C4-2B (cell line): Measurements from ENCODE around the gene MEF2C.

ENCODE experiments used
- ZFX ChIP-seq: fragments of 450-650 bp; IDR thresholded peaks from 2 replicates; pipeline ENCODE4 v1.6.1; 2017
- TF ChIP-seq, protein P1 (sequence below): fragments of 450-650 bp; conservative IDR thresholded peaks from 2 replicates; pipeline ENCODE4 v1.5.1; 2017; ENCODE audit warnings: mild to moderate bottlenecking

DNA sequence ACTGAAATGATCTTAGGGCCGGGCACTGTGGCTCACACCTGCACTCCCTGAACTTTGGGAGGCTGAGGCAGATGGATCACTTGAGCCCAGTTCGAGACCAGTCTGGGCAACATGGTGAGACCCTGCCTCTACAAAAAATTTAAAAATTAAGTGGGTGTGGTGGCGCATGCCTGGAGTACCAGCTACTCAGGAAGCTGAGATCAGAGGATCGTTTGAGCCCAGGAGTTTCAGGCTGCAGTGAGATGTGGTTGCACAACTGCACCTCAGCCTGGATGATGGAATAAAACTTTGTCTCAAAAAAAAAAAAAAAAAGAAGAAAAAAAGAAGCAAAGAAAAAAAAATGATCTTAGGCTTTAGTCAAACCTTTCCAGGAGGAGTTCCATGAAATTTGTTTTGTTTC lies 41.8 kb downstream of the MEF2C start:
- TF ChIP-seq, protein P1, sequence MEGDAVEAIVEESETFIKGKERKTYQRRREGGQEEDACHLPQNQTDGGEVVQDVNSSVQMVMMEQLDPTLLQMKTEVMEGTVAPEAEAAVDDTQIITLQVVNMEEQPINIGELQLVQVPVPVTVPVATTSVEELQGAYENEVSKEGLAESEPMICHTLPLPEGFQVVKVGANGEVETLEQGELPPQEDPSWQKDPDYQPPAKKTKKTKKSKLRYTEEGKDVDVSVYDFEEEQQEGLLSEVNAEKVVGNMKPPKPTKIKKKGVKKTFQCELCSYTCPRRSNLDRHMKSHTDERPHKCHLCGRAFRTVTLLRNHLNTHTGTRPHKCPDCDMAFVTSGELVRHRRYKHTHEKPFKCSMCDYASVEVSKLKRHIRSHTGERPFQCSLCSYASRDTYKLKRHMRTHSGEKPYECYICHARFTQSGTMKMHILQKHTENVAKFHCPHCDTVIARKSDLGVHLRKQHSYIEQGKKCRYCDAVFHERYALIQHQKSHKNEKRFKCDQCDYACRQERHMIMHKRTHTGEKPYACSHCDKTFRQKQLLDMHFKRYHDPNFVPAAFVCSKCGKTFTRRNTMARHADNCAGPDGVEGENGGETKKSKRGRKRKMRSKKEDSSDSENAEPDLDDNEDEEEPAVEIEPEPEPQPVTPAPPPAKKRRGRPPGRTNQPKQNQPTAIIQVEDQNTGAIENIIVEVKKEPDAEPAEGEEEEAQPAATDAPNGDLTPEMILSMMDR, result no peak
- TF ChIP-seq ZFX, result no peak
